Heart left ventricle (tissue), 13 donors: Measurements from ENCODE around the gene SLC9A5.

Source experiments
- CTCF ChIP-seq, 12 donors: fragments of 200-600 bp; sonication (generic) in 4 of 12; IDR thresholded peaks; one replicate each; pipeline versions ENCODE4 v1.5.0 to v1.8.0; 2018 to 2022; ENCODE audit warnings: antibody characterized with exemption in 12 of 12, mild to moderate bottlenecking in 5 of 12
- POLR2A ChIP-seq, 2 donors: fragments of 450-650 bp; IDR thresholded peaks; one replicate each; pipeline ENCODE4 v1.6.1; 2017; ENCODE audit warnings: antibody characterized with exemption in 2 of 2, mild to moderate bottlenecking in 2 of 2, moderate library complexity in 2 of 2
- donor health status: ischemic (EF 13 %, LVEDD 7.1; RV severe dilation, severe dysfunction).
- donor health status: DM: no; HTN: yes; CAD: no.
- donor health status: DM: no; HTN: no; CAD: no.
- donor health status: ischemic (EF 25% LVEDD 6.9; RV normal size, moderate dysfunction).
- donor health status: ischemic (EF 25% LVEDD 5.7; RV mildly dilated, moderate dysfunction).
- donor health status: ischemic (EF 35%, LVEDD 5.7; RV mildly dilated, moderate dysfunction).
- donor health status: nonischemic (EF 11% LVEDD 7.7; RV severe dilation, severe dysfunction).
- donor health status: DM: yes; HTN: yes; CAD: no.
- donor health status: PGD.
- donor health status: ischemic (EF 29% LVEDD 5.4; RV normal size, mild dysfunction).
- donor health status: nonischemic (EF 23%, LVEDD 6.1; RV moderate dilation, normal function).

- TF ChIP-seq CTCF (IDR thresholded peaks at IDR 0.05) (no peak), POLR2A (IDR thresholded peaks at IDR 0.05) (no peak)
These were observed 14.6 kb upstream of the SLC9A5 start for GRCh38 chr16:67234180-67234597.
